Keratinocyte (primary cell): Measurements from ENCODE around the gene KCNH1. TPM values are rescaled to one million over a fixed set of nuclear protein-coding genes. Genes with fewer than 3 reads are reported as not detected.

Experiments used
- DNase-seq: peaks from one replicate; pipeline ENCODE4 v3.0.0-alpha.2; 2011; ENCODE audit warnings: low read depth, missing footprints, low spot score
- FAIRE-seq: peaks from 2 replicates; lab custom pipeline; 2011; peaks lifted over from hg19 to GRCh38; lab: Jason Lieb, UNC
- H2AFZ ChIP-seq: 2 replicates; pipeline ENCODE4 v1.6.0; 2012; ENCODE audit warnings: low read length, control low read depth, inconsistent platforms; ENCODE audit not compliant: control insufficient read depth
- H3K27ac ChIP-seq: 2 replicates; pipeline ENCODE4 v1.5.1; 2011; ENCODE audit warnings: low read length; ENCODE audit not compliant: control insufficient read depth, insufficient read depth
- H3K27me3 ChIP-seq: 3 replicates; pipeline ENCODE4 v1.6.0; 2011; ENCODE audit warnings: low read length; ENCODE audit not compliant: control insufficient read depth, insufficient read depth; ENCODE audit errors: extremely low read depth
- H3K36me3 ChIP-seq, 2 experiments: 2 replicates in 1 of 2; 3 replicates in 1 of 2; pipeline ENCODE4 v1.5.1; 2011; ENCODE audit warnings: low read length in 2 of 2, mild to moderate bottlenecking in 1 of 2; ENCODE audit not compliant: control insufficient read depth in 2 of 2, insufficient read depth in 2 of 2; ENCODE audit errors: extremely low read depth in 1 of 2
- H3K4me1 ChIP-seq: 3 replicates; pipeline ENCODE4 v1.5.1; 2011; ENCODE audit warnings: low read length; ENCODE audit not compliant: control insufficient read depth, insufficient read depth; ENCODE audit errors: extremely low read depth
- H3K4me2 ChIP-seq: 3 replicates; pipeline ENCODE4 v1.6.0; 2011; ENCODE audit warnings: low read depth, low read length; ENCODE audit not compliant: control insufficient read depth, insufficient read depth; ENCODE audit errors: extremely low read depth
- H3K4me3 ChIP-seq, 3 experiments: fragments of 200-600 bp in 1 of 3; sonication (generic) in 1 of 3; 2 replicates in 2 of 3; 3 replicates in 1 of 3; pipeline ENCODE4 v1.5.1; 2011 to 2016; ENCODE audit warnings: low read length in 3 of 3, mild to moderate bottlenecking in 3 of 3, control low read depth in 2 of 3, inconsistent platforms in 1 of 3, low read depth in 1 of 3, mixed read lengths in 1 of 3, mixed run types in 1 of 3, moderate library complexity in 1 of 3; ENCODE audit not compliant: control insufficient read depth in 2 of 3, insufficient read depth in 2 of 3; ENCODE audit errors: extremely low read depth in 1 of 3
- H3K79me2 ChIP-seq: 2 replicates; pipeline ENCODE4 v1.6.0; 2012; ENCODE audit warnings: low read length; ENCODE audit not compliant: control insufficient read depth, insufficient read depth
- H3K9ac ChIP-seq: 3 replicates; pipeline ENCODE4 v1.6.0; 2011; ENCODE audit warnings: low read length; ENCODE audit not compliant: control insufficient read depth, insufficient read depth; ENCODE audit errors: extremely low read depth
- H3K9me1 ChIP-seq: 3 replicates; pipeline ENCODE4 v1.6.0; 2011; ENCODE audit warnings: low read length; ENCODE audit not compliant: control insufficient read depth, insufficient read depth; ENCODE audit errors: extremely low read depth
- H3K9me3 ChIP-seq: 2 replicates; pipeline ENCODE4 v1.5.1; 2012; ENCODE audit warnings: low read depth, low read length; ENCODE audit not compliant: control insufficient read depth
- H4K20me1 ChIP-seq: 3 replicates; pipeline ENCODE4 v1.6.0; 2011; ENCODE audit warnings: low read length; ENCODE audit not compliant: control insufficient read depth, insufficient read depth; ENCODE audit errors: extremely low read depth
- CTCF ChIP-seq, 3 experiments: IDR thresholded peaks in 1 of 3; conservative IDR thresholded peaks in 1 of 3; optimal IDR thresholded peaks in 1 of 3; 2 replicates in 2 of 3; 3 replicates in 1 of 3; pipeline versions ENCODE3 to v1.5.1; 2011; ENCODE audit warnings: low read length in 3 of 3, mild to moderate bottlenecking in 3 of 3, moderate library complexity in 2 of 3, control low read depth in 1 of 3, inconsistent platforms in 1 of 3; ENCODE audit not compliant: insufficient read depth in 2 of 3; ENCODE audit errors: extremely low read depth in 1 of 3
- EZH2 ChIP-seq: IDR thresholded peaks from one replicate; pipeline ENCODE4 v1.6.1; 2012; ENCODE audit warnings: inconsistent platforms, mild to moderate bottlenecking, low read length, moderate library complexity
- dilution Hi-C: fragments of 300-500 bp; cut with MboI; formaldehyde crosslinking; loops from one replicate; pipeline ENCODE4 v1.7.0; 2020; ENCODE audit warnings: low sequenced_read_pairs; ENCODE audit not compliant: extremely low pct_ligation_motif_present
- polyA plus RNA-seq, 5 experiments: library from polyadenylated mRNA; depleted of rRNA in 3 of 5; stranded (reverse) in 3 of 5; stranded (forward) in 1 of 5; unstranded in 1 of 5; fragments of >200 nt; gene quantifications; 1 replicate in 1 of 5; 2 replicates in 3 of 5; 3 replicates in 1 of 5; pipeline versions ENCODE4 v1.2.1 to v1.2.3, GENCODE V29; 2011 to 2012; ENCODE audit warnings: missing spikeins in 2 of 5, low read depth in 1 of 5, low replicate concordance in 1 of 5

Gene KCNH1
- polyA plus RNA-seq, 1 donor (not counting 4 experiments of a cell fraction or from before 2014, with no cell fraction given) = not detected

GRCh38 chr1:210826686-210827085 is 307.3 kb downstream of the KCNH1 start:
- Histone ChIP-seq H3K27me3 (no peaks in the 10 kb centered on the region), H3K9me3 (no peaks in the 10 kb centered on the region), H3K4me3 (no peak overlapping the region), H3K4me1 (no peaks in the 10 kb centered on the region), H3K9ac (no peak overlapping the region), H3K79me2 (no peaks in the 10 kb centered on the region), H3K36me3 (no peaks in the 10 kb centered on the region), H3K9me1 (no peaks in the 10 kb centered on the region), H3K4me2 (no peak overlapping the region), H3K27ac (no peak overlapping the region), H2AFZ (no peak overlapping the region), H4K20me1 (no peaks in the 10 kb centered on the region)
- no peak for DNase-seq
- TF ChIP-seq EZH2 (no peak), CTCF (optimal IDR thresholded peaks at IDR 0.05 in 1 of 3, IDR thresholded peaks at IDR 0.05 in 1 of 3, conservative IDR thresholded peaks at IDR 0.05 in 1 of 3; ENCODE audit: extremely low read depth in 1 of 3, insufficient read depth in 2 of 3, low read length in 3 of 3) (no peak)
- FAIRE-seq = no peak
- dilution Hi-C loops = no loop called here

DNA sequence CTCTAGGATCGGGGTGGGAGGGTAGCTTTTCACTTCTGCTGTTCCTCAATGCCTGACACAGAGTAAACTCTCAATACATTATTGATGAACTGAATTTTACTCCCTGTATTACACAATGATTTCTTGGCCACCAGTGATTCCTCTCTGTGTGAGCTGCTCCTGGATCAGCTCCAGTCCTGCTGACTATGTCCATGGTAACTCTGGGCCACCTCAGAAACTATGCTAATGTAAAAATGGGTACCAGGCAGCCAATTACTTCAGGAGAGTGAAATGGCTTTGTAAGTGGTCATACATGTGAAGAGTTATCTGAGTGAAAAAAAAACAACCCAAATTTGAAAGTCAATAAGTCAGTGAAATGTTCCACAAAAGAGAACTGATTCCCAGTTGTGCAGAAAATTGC is 311.0 kb downstream of the KCNH1 start:
- no peak for DNase-seq
- no peak for TF ChIP-seq CTCF (optimal IDR thresholded peaks at IDR 0.05 in 1 of 3, IDR thresholded peaks at IDR 0.05 in 1 of 3, conservative IDR thresholded peaks at IDR 0.05 in 1 of 3; ENCODE audit: extremely low read depth in 1 of 3, insufficient read depth in 2 of 3, low read length in 3 of 3)
- no peak for TF ChIP-seq EZH2
- Histone ChIP-seq H3K27ac (no peak overlapping the region), H4K20me1 (no peaks in the 10 kb centered on the region), H3K4me3 (no peak overlapping the region), H3K9me3 (no peaks in the 10 kb centered on the region), H3K4me1 (no peaks in the 10 kb centered on the region), H3K9ac (no peak overlapping the region), H3K36me3 (no peaks in the 10 kb centered on the region), H3K9me1 (no peaks in the 10 kb centered on the region), H3K4me2 (no peak overlapping the region), H2AFZ (no peak overlapping the region), H3K79me2 (no peaks in the 10 kb centered on the region), H3K27me3 (no peaks in the 10 kb centered on the region)
- dilution Hi-C loops = no loop called here
- FAIRE-seq = no peak
